HG03439 (cell line): Measurements from ENCODE around the gene SRM.
"Not testable (repeated sequence)": the region's sequence is repeated elsewhere in the genome, so short reads cannot be mapped to it uniquely, and the experiment has no call there.

Source experiments
- ATAC-seq: cut with Tn5 transposase; IDR thresholded peaks from one replicate; pipeline ENCODE4 v1.9.1; 2021; ENCODE audit warnings: mild to moderate bottlenecking, moderate library complexity; ENCODE audit not compliant: unreplicated experiment

Gene SRM

DNA sequence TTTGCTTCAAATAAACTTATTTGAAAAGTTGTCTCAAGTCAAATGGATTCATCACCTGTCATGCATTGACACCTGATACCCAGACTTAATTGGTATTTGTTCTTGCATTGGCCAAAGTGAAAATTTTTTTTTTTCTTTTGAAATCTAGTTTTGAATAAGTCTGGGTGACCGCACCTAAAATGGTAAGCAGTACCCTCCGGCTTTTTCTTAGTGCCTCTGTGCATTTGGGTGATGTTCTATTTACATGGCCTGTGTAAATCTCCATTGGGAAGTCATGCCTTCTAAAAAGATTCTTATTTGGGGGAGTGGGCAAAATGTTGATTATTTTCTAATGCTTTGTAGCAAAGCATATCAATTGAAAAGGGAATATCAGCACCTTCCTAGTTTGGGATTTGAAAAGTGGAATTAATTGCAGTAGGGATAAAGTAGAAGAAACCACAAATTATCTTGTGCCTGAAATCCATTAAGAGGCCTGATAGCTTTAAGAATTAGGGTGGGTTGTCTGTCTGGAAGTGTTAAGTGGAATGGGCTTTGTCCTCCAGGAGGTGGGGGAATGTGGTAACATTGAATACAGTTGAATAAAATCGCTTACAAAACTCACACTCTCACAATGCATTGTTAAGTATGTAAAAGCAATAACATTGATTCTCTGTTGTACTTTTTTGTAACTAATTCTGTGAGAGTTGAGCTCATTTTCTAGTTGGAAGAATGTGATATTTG lies 35.5 kb downstream of the SRM start:
- ATAC-seq = no peak

DNA sequence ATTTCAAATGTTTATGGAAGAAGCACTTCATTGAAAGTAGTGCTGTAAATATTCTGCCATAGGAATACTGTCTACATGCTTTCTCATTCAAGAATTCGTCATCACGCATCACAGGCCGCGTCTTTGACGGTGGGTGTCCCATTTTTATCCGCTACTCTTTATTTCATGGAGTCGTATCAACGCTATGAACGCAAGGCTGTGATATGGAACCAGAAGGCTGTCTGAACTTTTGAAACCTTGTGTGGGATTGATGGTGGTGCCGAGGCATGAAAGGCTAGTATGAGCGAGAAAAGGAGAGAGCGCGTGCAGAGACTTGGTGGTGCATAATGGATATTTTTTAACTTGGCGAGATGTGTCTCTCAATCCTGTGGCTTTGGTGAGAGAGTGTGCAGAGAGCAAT lies 36.6 kb downstream of the SRM start:
- no peak for ATAC-seq

DNA sequence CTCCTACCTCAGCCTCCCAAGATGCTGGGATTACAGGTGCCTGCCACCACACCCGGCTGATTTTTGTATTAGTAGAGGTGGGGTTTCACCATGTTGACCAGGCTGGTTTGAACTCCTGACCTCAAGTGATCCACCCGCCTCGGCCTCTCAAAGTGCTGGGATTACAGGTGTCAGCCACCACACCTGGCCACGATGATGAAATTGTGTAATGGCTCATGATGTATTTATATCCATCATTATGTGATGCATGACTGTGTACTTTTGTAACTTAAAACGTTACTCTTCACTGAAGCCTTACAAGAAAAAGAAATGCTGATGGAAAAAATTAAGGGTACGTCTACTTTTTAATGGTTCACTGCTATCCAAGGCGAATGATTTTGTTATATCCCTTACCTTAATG lies 39.8 kb downstream of the SRM start:
- ATAC-seq = no peak

DNA sequence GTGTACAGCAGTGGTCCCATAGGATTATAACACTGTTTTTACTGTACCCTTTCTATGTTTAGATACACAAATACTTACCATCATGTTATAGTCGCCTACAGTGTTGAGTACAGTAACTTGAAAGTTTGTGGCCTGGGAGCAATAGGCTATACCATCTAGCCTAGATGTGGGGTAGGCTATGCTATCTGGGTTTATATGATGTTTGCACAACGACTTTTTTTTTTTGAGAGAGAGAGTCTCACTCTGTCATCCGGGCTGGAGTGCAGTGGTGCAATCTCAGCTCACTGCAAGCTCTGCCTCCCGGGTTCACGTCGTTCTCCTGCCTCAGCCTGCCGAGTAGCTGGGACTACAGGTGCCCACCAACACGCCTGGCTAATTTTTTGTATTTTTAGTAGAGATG lies 40.5 kb downstream of the SRM start:
- ATAC-seq = not testable (repeated sequence)

DNA sequence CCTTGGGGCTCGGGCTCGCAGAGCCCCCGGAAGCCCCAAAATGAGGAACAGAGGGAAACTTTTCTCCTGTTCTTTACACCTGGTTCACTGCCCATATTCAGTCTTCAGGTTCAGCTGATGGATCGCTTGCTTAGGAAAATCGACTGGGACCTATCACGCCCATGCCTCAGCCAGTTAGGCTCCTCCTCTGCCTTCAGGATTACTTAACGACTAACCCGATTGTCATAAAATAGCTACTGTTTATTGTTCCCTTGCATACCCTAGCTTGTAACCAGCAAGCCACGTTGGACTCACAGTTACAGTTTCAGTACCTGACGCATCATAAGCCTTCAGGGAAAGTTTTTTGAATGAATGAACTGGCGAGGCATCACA lies 46.7 kb downstream of the SRM start:
- no peak for ATAC-seq

DNA sequence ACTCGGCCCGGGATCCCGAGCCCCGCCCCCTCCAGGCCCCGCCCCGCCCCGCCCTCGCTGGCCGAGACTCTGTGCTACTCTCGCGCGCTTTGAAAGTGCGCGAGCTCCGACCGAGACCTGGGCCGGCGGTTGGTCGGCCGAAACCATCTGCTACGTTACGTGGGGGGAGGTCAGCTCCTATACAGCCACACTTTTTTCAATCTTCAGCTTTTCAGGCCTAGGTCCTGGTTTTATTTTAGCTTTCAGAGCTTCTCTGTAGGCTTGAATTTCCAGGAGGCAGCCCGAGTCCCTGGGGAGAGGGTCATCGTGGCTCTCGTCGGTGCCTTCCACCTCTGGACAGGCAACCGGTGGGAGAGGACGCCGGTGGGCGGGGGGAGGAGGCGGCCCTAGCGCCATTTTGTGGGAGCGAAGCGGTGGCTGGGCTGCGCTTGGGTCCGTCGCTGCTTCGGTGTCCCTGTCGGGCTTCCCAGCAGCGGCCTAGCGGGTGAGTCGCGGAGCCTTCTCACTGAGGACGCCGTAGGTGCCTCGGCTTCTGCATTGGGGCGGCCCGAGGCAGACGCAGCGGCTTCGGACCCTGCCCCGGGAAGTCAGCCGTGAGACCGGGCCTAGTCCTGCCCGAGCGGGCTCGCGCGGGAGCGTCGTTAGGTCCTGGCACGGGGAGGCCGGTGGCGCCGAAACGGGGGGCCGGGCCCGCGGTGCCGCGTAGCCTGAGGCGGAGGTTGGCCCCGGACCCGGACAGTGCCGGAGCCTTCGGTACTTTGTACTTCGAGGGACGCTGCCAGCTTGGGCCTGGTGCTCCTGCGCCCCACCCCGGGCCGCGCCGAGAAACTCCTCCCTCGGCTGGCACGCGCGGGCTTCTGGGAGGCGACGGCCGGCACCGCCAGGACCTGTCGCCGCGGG lies 47.3 kb downstream of the SRM start, which contains the start of gene TARDBP:
TSS of gene TARDBP (plus strand) at position 395 of the 900 bp plus-strand sequence. CDS start 1,074 bp downstream, outside the sequence.
- ATAC-seq = peak; percentile 94
